Liver (tissue), 9 donors: ENCODE measurements around the gene CEP162. TPM values are rescaled to one million over a fixed set of nuclear protein-coding genes. Genes with fewer than 3 reads are reported as not detected.

ENCODE experiments used
- DNase-seq: peaks from one replicate; pipeline ENCODE4 v3.0.0-alpha.2; 2017; ENCODE audit warnings: low spot score
- H3K27ac ChIP-seq, 2 donors: one replicate each; pipeline ENCODE4 v1.7.0; 2013; ENCODE audit warnings: inconsistent platforms in 2 of 2, low read length in 2 of 2, control low read depth in 1 of 2, low read depth in 1 of 2, mild to moderate bottlenecking in 1 of 2
- H3K27me3 ChIP-seq, 4 donors: one replicate each; pipeline versions ENCODE4 v1.6.1 to v1.7.0; 2013; ENCODE audit warnings: low read length in 3 of 4, inconsistent platforms in 1 of 4, mild to moderate bottlenecking in 1 of 4, moderate library complexity in 1 of 4; ENCODE audit not compliant: control insufficient read depth in 4 of 4, insufficient read depth in 4 of 4
- H3K36me3 ChIP-seq, 4 donors: one replicate each; pipeline versions ENCODE4 v1.6.1 to v1.7.0; 2013; ENCODE audit warnings: low read length in 3 of 4, mild to moderate bottlenecking in 3 of 4, low read depth in 1 of 4, moderate library complexity in 1 of 4; ENCODE audit not compliant: control insufficient read depth in 4 of 4, insufficient read depth in 3 of 4
- H3K4me1 ChIP-seq, 4 donors: one replicate each; pipeline versions ENCODE4 v1.6.1 to v1.7.0; 2013; ENCODE audit warnings: low read length in 3 of 4, mild to moderate bottlenecking in 3 of 4, moderate library complexity in 1 of 4; ENCODE audit not compliant: control insufficient read depth in 4 of 4, insufficient read depth in 4 of 4
- H3K4me3 ChIP-seq, 3 donors: one replicate each; pipeline versions ENCODE4 v1.6.1 to v1.7.0; 2013; ENCODE audit warnings: low read length in 3 of 3, control low read depth in 1 of 3, low read depth in 1 of 3, mild to moderate bottlenecking in 1 of 3
- H3K9ac ChIP-seq, 2 donors: one replicate each; pipeline ENCODE4 v1.7.0; 2013; ENCODE audit warnings: low read length in 2 of 2, mild to moderate bottlenecking in 2 of 2, moderate library complexity in 2 of 2, control low read depth in 1 of 2, low read depth in 1 of 2
- H3K9me3 ChIP-seq, 4 donors: one replicate each; pipeline versions ENCODE4 v1.6.1 to v1.7.0; 2013; ENCODE audit warnings: low read length in 3 of 4; ENCODE audit not compliant: control insufficient read depth in 4 of 4
- ATF3 ChIP-seq: IDR thresholded peaks from 2 replicates; pipeline ENCODE4 v1.6.1; 2016; ENCODE audit warnings: antibody characterized with exemption
- CTCF ChIP-seq: fragments of 150-350 bp; IDR thresholded peaks from 2 replicates; pipeline ENCODE4 v1.5.1; 2017; ENCODE audit warnings: improper control_type of control experiment, low read depth, low read length; ENCODE audit not compliant: missing input control
- EGR1 ChIP-seq, 2 donors: IDR thresholded peaks; 2 replicates each; pipeline ENCODE4 v1.6.1; 2016 to 2018; ENCODE audit warnings: antibody characterized with exemption in 2 of 2, low read depth in 2 of 2
- FOXA1 ChIP-seq: IDR thresholded peaks from 2 replicates; pipeline ENCODE4 v1.6.1; 2016; ENCODE audit warnings: antibody characterized with exemption
- FOXA2 ChIP-seq: IDR thresholded peaks from 2 replicates; pipeline ENCODE4 v1.6.1; 2016; ENCODE audit warnings: antibody characterized with exemption
- GABPA ChIP-seq, 2 donors: IDR thresholded peaks in 1 of 2; conservative IDR thresholded peaks in 1 of 2; 2 replicates each; pipeline ENCODE4 v1.6.1; 2016; ENCODE audit warnings: antibody characterized with exemption in 2 of 2, mild to moderate bottlenecking in 1 of 2, moderate library complexity in 1 of 2
- HNF4A ChIP-seq, 2 donors: conservative IDR thresholded peaks; 2 replicates each; pipeline ENCODE4 v1.6.1; 2016; ENCODE audit warnings: antibody characterized with exemption in 2 of 2, mild to moderate bottlenecking in 2 of 2
- HNF4G ChIP-seq: IDR thresholded peaks from 2 replicates; pipeline ENCODE4 v1.6.1; 2016; ENCODE audit warnings: antibody characterized with exemption
- MAX ChIP-seq: IDR thresholded peaks from 2 replicates; pipeline ENCODE4 v1.6.1; 2016; ENCODE audit warnings: antibody characterized with exemption
- NR2F2 ChIP-seq: IDR thresholded peaks from 2 replicates; pipeline ENCODE4 v1.6.1; 2016; ENCODE audit warnings: antibody characterized with exemption
- RAD21 ChIP-seq, 2 donors: IDR thresholded peaks; 2 replicates each; pipeline ENCODE4 v1.6.1; 2016; ENCODE audit warnings: antibody characterized with exemption in 2 of 2, mild to moderate bottlenecking in 2 of 2
- REST ChIP-seq: IDR thresholded peaks from 2 replicates; pipeline ENCODE4 v1.6.1; 2016; ENCODE audit warnings: antibody characterized with exemption, mild to moderate bottlenecking
- RXRA ChIP-seq, 2 donors: IDR thresholded peaks; 2 replicates each; pipeline ENCODE4 v1.6.1; 2017 to 2018; ENCODE audit warnings: antibody characterized with exemption in 2 of 2, mild to moderate bottlenecking in 1 of 2
- SP1 ChIP-seq: IDR thresholded peaks from 2 replicates; pipeline ENCODE4 v1.6.1; 2018; ENCODE audit warnings: antibody characterized with exemption, mild to moderate bottlenecking
- TAF1 ChIP-seq: conservative IDR thresholded peaks from 2 replicates; pipeline ENCODE4 v1.6.1; 2016; ENCODE audit warnings: antibody characterized with exemption, mild to moderate bottlenecking
- YY1 ChIP-seq: IDR thresholded peaks from 2 replicates; pipeline ENCODE4 v1.6.1; 2016; ENCODE audit warnings: antibody characterized with exemption, mild to moderate bottlenecking
- ZBTB33 ChIP-seq: IDR thresholded peaks from 2 replicates; pipeline ENCODE4 v1.6.1; 2016; ENCODE audit warnings: antibody characterized with exemption
- WGBS: extraction: QIAGEN DNeasy Blood & Tissue Kit; methylation state at CpG from one replicate; pipeline ENCODE4 v1.1.7; 2013; 5-methylcytosine and 5-hydroxymethylcytosine counted together
- polyA plus RNA-seq, 2 donors: library from polyadenylated mRNA; stranded (reverse) in 1 of 2; unstranded in 1 of 2; fragments of 200-250 nt in 1 of 2; fragments of >200 nt in 1 of 2; fragmentation: Nextera tagmentation in 1 of 2; extraction: Ambion mirVana in 1 of 2; gene quantifications; one replicate each; pipeline versions ENCODE4 v1.2.1 to v1.2.3, GENCODE V29; 2013 to 2015
- total RNA-seq, 2 donors: library from RNA; depleted of rRNA; stranded (reverse); fragments of >200 nt; gene quantifications; one replicate each; pipeline ENCODE4 v1.2.3, GENCODE V29; 2014
- donor health status: healthy.
- donor health status: healthy.
- donor health status: healthy.
- donor health status: healthy.
- donor health status: healthy.

CEP162 gene
- total and polyA plus RNA-seq, 4 donors = 0.87 to 4.4 (median 2.6) TPM

GRCh38 chr6:84260196-84260595, 32.8 kb upstream of the CEP162 start:
- Histone ChIP-seq H3K36me3 (no peaks in the 10 kb centered on the region), H3K27ac (no peak overlapping the region), H3K27me3 (no peaks in the 10 kb centered on the region), H3K9me3 (no peaks in the 10 kb centered on the region), H3K4me3 (no peak overlapping the region), H3K9ac (no peak overlapping the region), H3K4me1 (peaks cover 0 to 17% (median 4%) of the 10 kb centered on the region in 4 donors)
- WGBS = 80% methylated on average over 4 of the region's 4 CpGs
- no peak for TF ChIP-seq RAD21 (IDR thresholded peaks at IDR 0.05)
- no peak for TF ChIP-seq REST
- no peak for TF ChIP-seq GABPA (IDR thresholded peaks at IDR 0.05 in 1 of 2, conservative IDR thresholded peaks at IDR 0.05 in 1 of 2)
- no peak for TF ChIP-seq ATF3
- TF ChIP-seq RXRA (IDR thresholded peaks at IDR 0.05) = no peak
- no peak for TF ChIP-seq NR2F2
- no peak for TF ChIP-seq CTCF
- no peak for TF ChIP-seq FOXA1
- TF ChIP-seq MAX = no peak
- no peak for TF ChIP-seq HNF4A (conservative IDR thresholded peaks at IDR 0.05)
- TF ChIP-seq HNF4G = no peak
- DNase-seq = no peak

- Histone ChIP-seq H3K36me3 (no peaks in the 10 kb centered on the region), H3K4me3 (no peak overlapping the region), H3K27ac (no peak overlapping the region), H3K9ac (no peak overlapping the region), H3K9me3 (no peaks in the 10 kb centered on the region), H3K4me1 (peaks cover 0 to 18% (median 4%) of the 10 kb centered on the region in 4 donors), H3K27me3 (no peaks in the 10 kb centered on the region)
- WGBS = 90% methylated on average over 4 of the region's 4 CpGs
- DNase-seq = no peak
- TF ChIP-seq REST (no peak), HNF4A (conservative IDR thresholded peaks at IDR 0.05) (no peak), FOXA2 (no peak), SP1 (no peak), TAF1 (no peak), CTCF (no peak), MAX (no peak), ZBTB33 (no peak), HNF4G (no peak), NR2F2 (no peak), GABPA (IDR thresholded peaks at IDR 0.05 in 1 of 2, conservative IDR thresholded peaks at IDR 0.05 in 1 of 2) (no peak), RAD21 (IDR thresholded peaks at IDR 0.05) (no peak), RXRA (IDR thresholded peaks at IDR 0.05) (no peak), YY1 (no peak), EGR1 (IDR thresholded peaks at IDR 0.05; ENCODE audit: low read depth in 2 of 2) (no peak)
Observed at GRCh38 chr6:84258866-84259265, 31.4 kb upstream of the CEP162 start.
